Keratinocyte (primary cell): ENCODE results near the gene ATP5F1D. TPM values are rescaled to one million over a fixed set of nuclear protein-coding genes. Genes with fewer than 3 reads are reported as not detected.
A peak's percentile ranks its signal among the peaks of the same experiment; 100 is the strongest.

Source experiments
- DNase-seq: peaks from one replicate; pipeline ENCODE4 v3.0.0-alpha.2; 2011; ENCODE audit warnings: low read depth, missing footprints, low spot score
- FAIRE-seq: peaks from 2 replicates; lab custom pipeline; 2011; peaks lifted over from hg19 to GRCh38; lab: Jason Lieb, UNC
- H2AFZ ChIP-seq: 2 replicates; pipeline ENCODE4 v1.6.0; 2012; ENCODE audit warnings: low read length, control low read depth, inconsistent platforms; ENCODE audit not compliant: control insufficient read depth
- H3K27ac ChIP-seq: 2 replicates; pipeline ENCODE4 v1.5.1; 2011; ENCODE audit warnings: low read length; ENCODE audit not compliant: control insufficient read depth, insufficient read depth
- H3K27me3 ChIP-seq: 3 replicates; pipeline ENCODE4 v1.6.0; 2011; ENCODE audit warnings: low read length; ENCODE audit not compliant: control insufficient read depth, insufficient read depth; ENCODE audit errors: extremely low read depth
- H3K36me3 ChIP-seq, 2 experiments: 2 replicates in 1 of 2; 3 replicates in 1 of 2; pipeline ENCODE4 v1.5.1; 2011; ENCODE audit warnings: low read length in 2 of 2, mild to moderate bottlenecking in 1 of 2; ENCODE audit not compliant: control insufficient read depth in 2 of 2, insufficient read depth in 2 of 2; ENCODE audit errors: extremely low read depth in 1 of 2
- H3K4me1 ChIP-seq: 3 replicates; pipeline ENCODE4 v1.5.1; 2011; ENCODE audit warnings: low read length; ENCODE audit not compliant: control insufficient read depth, insufficient read depth; ENCODE audit errors: extremely low read depth
- H3K4me2 ChIP-seq: 3 replicates; pipeline ENCODE4 v1.6.0; 2011; ENCODE audit warnings: low read depth, low read length; ENCODE audit not compliant: control insufficient read depth, insufficient read depth; ENCODE audit errors: extremely low read depth
- H3K4me3 ChIP-seq, 3 experiments: fragments of 200-600 bp in 1 of 3; sonication (generic) in 1 of 3; 2 replicates in 2 of 3; 3 replicates in 1 of 3; pipeline ENCODE4 v1.5.1; 2011 to 2016; ENCODE audit warnings: low read length in 3 of 3, mild to moderate bottlenecking in 3 of 3, control low read depth in 2 of 3, inconsistent platforms in 1 of 3, low read depth in 1 of 3, mixed read lengths in 1 of 3, mixed run types in 1 of 3, moderate library complexity in 1 of 3; ENCODE audit not compliant: control insufficient read depth in 2 of 3, insufficient read depth in 2 of 3; ENCODE audit errors: extremely low read depth in 1 of 3
- H3K79me2 ChIP-seq: 2 replicates; pipeline ENCODE4 v1.6.0; 2012; ENCODE audit warnings: low read length; ENCODE audit not compliant: control insufficient read depth, insufficient read depth
- H3K9ac ChIP-seq: 3 replicates; pipeline ENCODE4 v1.6.0; 2011; ENCODE audit warnings: low read length; ENCODE audit not compliant: control insufficient read depth, insufficient read depth; ENCODE audit errors: extremely low read depth
- H3K9me1 ChIP-seq: 3 replicates; pipeline ENCODE4 v1.6.0; 2011; ENCODE audit warnings: low read length; ENCODE audit not compliant: control insufficient read depth, insufficient read depth; ENCODE audit errors: extremely low read depth
- H3K9me3 ChIP-seq: 2 replicates; pipeline ENCODE4 v1.5.1; 2012; ENCODE audit warnings: low read depth, low read length; ENCODE audit not compliant: control insufficient read depth
- H4K20me1 ChIP-seq: 3 replicates; pipeline ENCODE4 v1.6.0; 2011; ENCODE audit warnings: low read length; ENCODE audit not compliant: control insufficient read depth, insufficient read depth; ENCODE audit errors: extremely low read depth
- CTCF ChIP-seq, 3 experiments: IDR thresholded peaks in 1 of 3; conservative IDR thresholded peaks in 1 of 3; optimal IDR thresholded peaks in 1 of 3; 2 replicates in 2 of 3; 3 replicates in 1 of 3; pipeline versions ENCODE3 to v1.5.1; 2011; ENCODE audit warnings: low read length in 3 of 3, mild to moderate bottlenecking in 3 of 3, moderate library complexity in 2 of 3, control low read depth in 1 of 3, inconsistent platforms in 1 of 3; ENCODE audit not compliant: insufficient read depth in 2 of 3; ENCODE audit errors: extremely low read depth in 1 of 3
- EZH2 ChIP-seq: IDR thresholded peaks from one replicate; pipeline ENCODE4 v1.6.1; 2012; ENCODE audit warnings: inconsistent platforms, mild to moderate bottlenecking, low read length, moderate library complexity
- dilution Hi-C: fragments of 300-500 bp; cut with MboI; formaldehyde crosslinking; loops from one replicate; pipeline ENCODE4 v1.7.0; 2020; ENCODE audit warnings: low sequenced_read_pairs; ENCODE audit not compliant: extremely low pct_ligation_motif_present
- polyA plus RNA-seq, 5 experiments: library from polyadenylated mRNA; depleted of rRNA in 3 of 5; stranded (reverse) in 3 of 5; stranded (forward) in 1 of 5; unstranded in 1 of 5; fragments of >200 nt; gene quantifications; 1 replicate in 1 of 5; 2 replicates in 3 of 5; 3 replicates in 1 of 5; pipeline versions ENCODE4 v1.2.1 to v1.2.3, GENCODE V29; 2011 to 2012; ENCODE audit warnings: missing spikeins in 2 of 5, low read depth in 1 of 5, low replicate concordance in 1 of 5

ATP5F1D gene
- polyA plus RNA-seq, 1 donor (not counting 4 experiments of a cell fraction or from before 2014, with no cell fraction given) = 51.3 TPM

GRCh38 chr19:1269065-1269477 lies 27.5 kb downstream of the ATP5F1D start, which contains the start of gene CIRBP:
Gene CIRBP (plus strand): TSS chr19:1269332. CDS start chr19:1270934, 1,602 bp downstream.
- dilution Hi-C loops = no loop called here
- H3K36me3 ChIP-seq = peaks cover 26 to 39% of the 10 kb centered on the region in 2 experiments
- peaks cover 57% of the 10 kb centered on the region for H3K4me1 ChIP-seq
- peak within 1 kb of the TSS; percentile 83 for H3K9ac ChIP-seq
- H2AFZ ChIP-seq = no peak within 1 kb of the TSS
- DNase-seq = peak; percentile 95
- peak within 1 kb of the TSS; percentile 89 for H3K27ac ChIP-seq
- H3K27me3 ChIP-seq = peaks cover 4% of the 10 kb centered on the region
- H3K9me1 ChIP-seq = peaks cover 2% of the 10 kb centered on the region
- H3K79me2 ChIP-seq = peaks cover 40% of the 10 kb centered on the region
- no peak for FAIRE-seq
- TF ChIP-seq CTCF (optimal IDR thresholded peaks at IDR 0.05 in 1 of 3, IDR thresholded peaks at IDR 0.05 in 1 of 3, conservative IDR thresholded peaks at IDR 0.05 in 1 of 3; ENCODE audit: extremely low read depth in 1 of 3, insufficient read depth in 2 of 3, low read length in 3 of 3) (no peak), EZH2 (no peak)
- peak within 1 kb of the TSS; percentile 99 for H3K4me2 ChIP-seq
- H3K4me3 ChIP-seq = peak within 1 kb of the TSS; percentile 46 to 85 (median 84)
- no peaks in the 10 kb centered on the region for H4K20me1 ChIP-seq
- H3K9me3 ChIP-seq = no peaks in the 10 kb centered on the region

- DNase-seq = no peak
- no peak for FAIRE-seq
- TF ChIP-seq CTCF (optimal IDR thresholded peaks at IDR 0.05 in 1 of 3, IDR thresholded peaks at IDR 0.05 in 1 of 3, conservative IDR thresholded peaks at IDR 0.05 in 1 of 3; ENCODE audit: extremely low read depth in 1 of 3, insufficient read depth in 2 of 3, low read length in 3 of 3) = peak in 1 of 3 experiments; percentile 22
- no peak for TF ChIP-seq EZH2
Measured at GRCh38 chr19:1269478-1270212, 28.1 kb downstream of the ATP5F1D start.

More at GRCh38 chr19:1269478-1270212, 28.1 kb downstream of the ATP5F1D start:
- Histone ChIP-seq H3K4me1 (peaks cover 62% of the 10 kb centered on the region), H4K20me1 (no peaks in the 10 kb centered on the region), H3K27ac (peak overlapping the region; percentile 89), H3K9me3 (no peaks in the 10 kb centered on the region), H3K9ac (peak overlapping the region; percentile 83), H3K4me3 (peak overlapping the region; percentile 46 to 85 (median 84)), H3K36me3 (peaks cover 29 to 39% of the 10 kb centered on the region in 2 experiments), H3K79me2 (peaks cover 46% of the 10 kb centered on the region), H3K4me2 (peak overlapping the region; percentile 99), H2AFZ (no peak overlapping the region), H3K27me3 (peaks cover 4% of the 10 kb centered on the region), H3K9me1 (no peaks in the 10 kb centered on the region)
- dilution Hi-C loops = no loop called here
